Peyer's patch (tissue), 4 donors: ENCODE data around the gene PLA2G2D. TPM values are rescaled to one million over a fixed set of nuclear protein-coding genes. Genes with fewer than 3 reads are reported as not detected.
A peak's percentile ranks its signal among the peaks of the same experiment; 100 is the strongest.
"Not testable (repeated sequence)": the region's sequence is repeated elsewhere in the genome, so short reads cannot be mapped to it uniquely, and the experiment has no call there.

ENCODE experiments used
- DNase-seq, 3 donors: peaks; one replicate each; pipeline ENCODE4 v3.0.0-alpha.2; 2017 to 2019
- H3K27ac ChIP-seq, 4 donors: fragments of 200-600 bp; sonication (generic); one replicate each; pipeline ENCODE4 v1.5.1; 2016 to 2019
- H3K27me3 ChIP-seq, 2 donors: fragments of 200-600 bp; sonication (generic); one replicate each; pipeline ENCODE4 v1.5.1; 2019
- H3K36me3 ChIP-seq, 3 donors: fragments of 200-600 bp; sonication (generic); one replicate each; pipeline ENCODE4 v1.5.1; 2016 to 2019
- H3K4me1 ChIP-seq, 4 donors: fragments of 200-600 bp; sonication (generic); one replicate each; pipeline ENCODE4 v1.5.1; 2016 to 2019
- H3K4me3 ChIP-seq, 4 donors: fragments of 200-600 bp; sonication (generic); 1 replicate in 3 of 4; 2 replicates in 1 of 4; pipeline ENCODE4 v1.5.1; 2016 to 2019; ENCODE audit warnings: mild to moderate bottlenecking in 1 of 4
- H3K9me3 ChIP-seq, 4 donors: fragments of 200-600 bp; sonication (generic); one replicate each; pipeline ENCODE4 v1.5.1; 2016 to 2019; ENCODE audit warnings: mild to moderate bottlenecking in 1 of 4
- POLR2A ChIP-seq, 2 donors: fragments of 450-650 bp; IDR thresholded peaks; one replicate each; pipeline ENCODE4 v1.5.1; 2017; ENCODE audit warnings: antibody characterized with exemption in 2 of 2, mild to moderate bottlenecking in 2 of 2, moderate library complexity in 2 of 2
- total RNA-seq, 4 donors: library from RNA; depleted of rRNA; stranded (reverse); fragments of >200 nt; gene quantifications; one replicate each; pipeline ENCODE4 v1.1.0, GENCODE V29; 2016
- TF ChIP-seq, protein P1 (sequence below), 6 experiments: fragments of 450-650 bp in 4 of 6; fragments of 200-600 bp in 2 of 6; sonication (generic) in 1 of 6; IDR thresholded peaks; one replicate each; pipeline ENCODE4 v1.5.1; 2017 to 2019; ENCODE audit warnings: antibody characterized with exemption in 6 of 6, mild to moderate bottlenecking in 3 of 6, moderate library complexity in 1 of 6

Gene PLA2G2D
- total RNA-seq, 4 donors from 2014 or later = 0.40 TPM; not detected in 3

- H3K4me3 ChIP-seq = no peak overlapping the region
- DNase-seq = no peak
- no peaks in the 10 kb centered on the region for H3K9me3 ChIP-seq
- H3K4me1 ChIP-seq = no peaks in the 10 kb centered on the region
- H3K27ac ChIP-seq = no peak overlapping the region
- H3K36me3 ChIP-seq = no peaks in the 10 kb centered on the region
- TF ChIP-seq POLR2A (IDR thresholded peaks at IDR 0.05) = no peak
- TF ChIP-seq, protein P1, sequence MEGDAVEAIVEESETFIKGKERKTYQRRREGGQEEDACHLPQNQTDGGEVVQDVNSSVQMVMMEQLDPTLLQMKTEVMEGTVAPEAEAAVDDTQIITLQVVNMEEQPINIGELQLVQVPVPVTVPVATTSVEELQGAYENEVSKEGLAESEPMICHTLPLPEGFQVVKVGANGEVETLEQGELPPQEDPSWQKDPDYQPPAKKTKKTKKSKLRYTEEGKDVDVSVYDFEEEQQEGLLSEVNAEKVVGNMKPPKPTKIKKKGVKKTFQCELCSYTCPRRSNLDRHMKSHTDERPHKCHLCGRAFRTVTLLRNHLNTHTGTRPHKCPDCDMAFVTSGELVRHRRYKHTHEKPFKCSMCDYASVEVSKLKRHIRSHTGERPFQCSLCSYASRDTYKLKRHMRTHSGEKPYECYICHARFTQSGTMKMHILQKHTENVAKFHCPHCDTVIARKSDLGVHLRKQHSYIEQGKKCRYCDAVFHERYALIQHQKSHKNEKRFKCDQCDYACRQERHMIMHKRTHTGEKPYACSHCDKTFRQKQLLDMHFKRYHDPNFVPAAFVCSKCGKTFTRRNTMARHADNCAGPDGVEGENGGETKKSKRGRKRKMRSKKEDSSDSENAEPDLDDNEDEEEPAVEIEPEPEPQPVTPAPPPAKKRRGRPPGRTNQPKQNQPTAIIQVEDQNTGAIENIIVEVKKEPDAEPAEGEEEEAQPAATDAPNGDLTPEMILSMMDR (IDR thresholded peaks at IDR 0.05) = no peak
- no peaks in the 10 kb centered on the region for H3K27me3 ChIP-seq
These were observed 17.7 kb upstream of the PLA2G2D start for GRCh38 chr1:20137055-20137454.

DNA sequence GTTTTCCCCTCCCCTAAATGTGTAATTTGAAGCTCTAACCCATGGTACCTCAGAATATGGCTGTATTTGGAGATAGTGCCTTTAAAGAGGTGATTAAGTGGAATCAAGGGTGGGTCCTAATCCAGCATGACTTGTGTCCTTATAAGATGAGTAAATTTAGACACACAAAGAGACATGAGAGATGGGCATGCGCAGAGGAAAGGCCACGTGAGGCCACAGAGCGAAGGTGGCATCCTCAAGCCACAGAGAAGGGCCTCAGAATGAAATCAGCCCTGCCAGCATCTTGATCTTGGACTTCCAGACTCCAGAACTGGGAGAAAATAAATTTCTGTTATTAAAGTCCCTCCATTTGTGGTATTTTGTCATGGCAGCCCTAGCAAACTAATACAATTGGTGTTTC is 16.9 kb upstream of the PLA2G2D start:
- H3K27me3 ChIP-seq = no peaks in the 10 kb centered on the region
- TF ChIP-seq POLR2A (IDR thresholded peaks at IDR 0.05) = no peak
- TF ChIP-seq, protein P1 (IDR thresholded peaks at IDR 0.05) = no peak
- H3K36me3 ChIP-seq = no peaks in the 10 kb centered on the region

GRCh38 chr1:20134995-20135394 is 15.7 kb upstream of the PLA2G2D start:
- Histone ChIP-seq H3K4me3 (no peak overlapping the region), H3K4me1 (no peaks in the 10 kb centered on the region), H3K36me3 (no peaks in the 10 kb centered on the region), H3K27me3 (no peaks in the 10 kb centered on the region), H3K27ac (no peak overlapping the region), H3K9me3 (no peaks in the 10 kb centered on the region)
- TF ChIP-seq, protein P1 (IDR thresholded peaks at IDR 0.05) = no peak
- TF ChIP-seq POLR2A (IDR thresholded peaks at IDR 0.05) = no peak
- DNase-seq = no peak

More for the DNA sequence above, 16.9 kb upstream of the PLA2G2D start:
- no peak for DNase-seq
- no peak overlapping the region for H3K4me3 ChIP-seq
- no peaks in the 10 kb centered on the region for H3K4me1 ChIP-seq
- H3K9me3 ChIP-seq = no peaks in the 10 kb centered on the region
- H3K27ac ChIP-seq = no peak overlapping the region

DNA sequence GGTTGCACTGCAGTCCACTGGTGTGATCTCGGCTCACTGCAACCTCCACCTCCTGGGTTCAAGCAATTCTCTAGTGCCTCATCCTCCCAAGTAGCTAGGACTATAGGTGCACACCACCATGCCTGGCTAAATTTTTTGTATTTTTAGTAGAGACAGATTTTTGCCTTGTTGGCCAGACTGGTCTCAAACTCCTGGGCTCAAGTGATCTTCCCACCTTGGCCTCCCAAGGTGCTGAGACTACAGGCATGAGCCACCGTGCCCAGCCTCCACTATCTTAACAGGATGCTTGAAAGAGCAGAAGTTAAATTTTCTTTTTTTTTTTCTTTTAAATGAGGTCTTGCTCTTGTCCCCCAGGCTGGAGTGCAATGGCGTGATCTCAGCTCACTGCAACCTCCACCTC is 11.2 kb upstream of the PLA2G2D start:
- not testable (repeated sequence) for H3K36me3 ChIP-seq, H3K4me1 ChIP-seq, H3K9me3 ChIP-seq, H3K27ac ChIP-seq, H3K4me3 ChIP-seq, H3K27me3 ChIP-seq
- peak in 1 of 3 donors; percentile 10 for DNase-seq

- Histone ChIP-seq H3K27ac (no peak overlapping the region), H3K36me3 (no peaks in the 10 kb centered on the region), H3K4me1 (peaks cover 0 to 4% (median 0%) of the 10 kb centered on the region in 4 donors), H3K27me3 (no peaks in the 10 kb centered on the region), H3K4me3 (no peak overlapping the region), H3K9me3 (no peaks in the 10 kb centered on the region)
- no peak for TF ChIP-seq POLR2A (IDR thresholded peaks at IDR 0.05)
- TF ChIP-seq, protein P1 (IDR thresholded peaks at IDR 0.05) = no peak
- DNase-seq = no peak
These were observed 7.6 kb upstream of the PLA2G2D start for GRCh38 chr1:20126806-20127440.

DNA sequence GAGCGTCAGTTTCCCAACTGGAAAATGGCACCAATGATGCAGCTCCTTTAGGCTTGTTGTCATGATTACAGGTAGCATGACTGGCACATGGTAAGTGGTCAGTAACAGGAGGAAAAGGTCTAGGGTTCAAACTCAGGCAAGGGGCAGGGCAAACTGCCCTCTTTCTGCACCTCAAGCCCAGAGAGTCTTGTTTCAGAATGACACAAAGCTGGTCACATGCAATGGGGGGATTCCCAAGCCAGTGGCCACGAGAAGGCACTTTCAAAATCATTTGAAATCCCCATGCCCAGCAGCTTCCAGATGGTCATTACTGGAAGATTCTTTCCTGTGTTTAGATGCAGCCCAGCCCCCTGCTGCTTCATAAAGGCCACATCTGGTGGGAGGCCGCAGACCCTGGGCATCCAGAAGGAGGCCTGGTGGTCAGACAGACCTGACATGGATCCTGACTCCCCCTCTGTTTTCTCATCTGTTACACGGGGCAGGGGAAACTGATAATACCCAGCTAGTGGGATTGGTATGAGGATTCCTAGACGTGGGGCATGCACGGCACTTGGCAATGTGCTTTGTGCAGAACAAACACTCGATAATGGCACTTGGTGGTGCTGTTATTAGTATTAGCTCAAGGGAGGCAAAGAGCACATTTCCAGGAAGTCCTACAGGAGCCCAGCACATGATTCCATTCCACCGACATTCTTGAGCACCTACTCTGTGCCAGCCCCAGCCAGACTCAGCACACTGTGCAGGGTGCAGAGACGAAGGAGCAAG is 6.9 kb upstream of the PLA2G2D start:
- TF ChIP-seq, protein P1 (IDR thresholded peaks at IDR 0.05) = no peak
- no peak for TF ChIP-seq POLR2A (IDR thresholded peaks at IDR 0.05)
- no peak for DNase-seq

More for the DNA sequence above, 6.9 kb upstream of the PLA2G2D start:
- H3K4me3 ChIP-seq = no peak overlapping the region
- no peaks in the 10 kb centered on the region for H3K36me3 ChIP-seq
- no peak overlapping the region for H3K27ac ChIP-seq
- H3K9me3 ChIP-seq = no peaks in the 10 kb centered on the region
- peaks cover 0 to 4% (median 0%) of the 10 kb centered on the region in 4 donors for H3K4me1 ChIP-seq
- H3K27me3 ChIP-seq = no peaks in the 10 kb centered on the region
